ACHN (cell line): ENCODE data around the gene COL20A1.
"Not testable (repeated sequence)": the region's sequence is repeated elsewhere in the genome, so short reads cannot be mapped to it uniquely, and the experiment has no call there.

Experiments used
- DNase-seq: peaks from one replicate; pipeline ENCODE4 v3.0.0-alpha.2; 2015
- in situ Hi-C: cut with HindIII; loops from 2 replicates; pipeline ENCODE4 v1.10.0; 2017; ENCODE audit warnings: low sequenced_read_pairs, low pct_ligation_motif_present, low pct_unique_long_range_greater_than_20kb

Gene COL20A1

DNA sequence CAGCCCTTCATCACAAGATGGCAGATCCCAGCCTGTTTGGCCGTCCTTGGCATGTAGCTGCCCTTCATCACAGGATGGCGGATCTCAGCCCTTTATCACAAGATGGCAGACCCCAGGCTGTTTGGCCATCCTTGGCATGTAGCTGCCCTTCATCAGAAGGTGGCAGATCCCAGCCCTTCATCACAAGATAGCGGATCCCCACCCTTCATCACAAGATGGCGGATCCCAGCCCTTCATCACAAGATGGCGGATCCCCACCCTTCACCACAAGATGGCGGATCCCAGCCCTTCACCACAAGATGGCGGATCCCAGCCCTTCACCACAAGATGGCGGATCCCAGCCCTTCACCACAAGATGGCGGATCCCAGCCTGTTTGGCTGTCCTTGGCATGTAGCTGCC lies 42.1 kb downstream of the COL20A1 start:
- in situ Hi-C loops: not testable (repeated sequence)

DNA sequence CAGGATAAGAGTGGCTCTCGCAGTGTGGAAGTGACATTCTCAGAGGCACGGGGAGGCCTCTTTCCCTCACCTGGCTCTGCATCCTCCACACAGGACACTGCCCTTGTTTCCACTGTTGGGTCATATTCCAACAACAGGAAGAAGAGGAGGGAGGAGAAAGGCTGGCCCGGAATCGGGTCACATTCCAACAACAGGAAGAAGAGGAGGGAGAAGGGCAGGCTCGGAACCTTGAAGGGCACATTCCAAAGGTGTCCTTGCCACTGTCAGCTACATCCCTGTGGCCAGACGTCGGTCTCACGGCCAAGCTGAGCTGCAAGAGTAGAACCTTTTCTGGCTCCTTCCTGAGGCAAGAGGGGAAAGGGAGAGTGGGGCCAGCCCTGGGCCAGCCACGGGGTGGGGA lies 42.7 kb downstream of the COL20A1 start:
- DNase-seq: no peak
- in situ Hi-C loops: no loop called here

More for the DNA sequence above, 42.1 kb downstream of the COL20A1 start:
- not testable (repeated sequence) for DNase-seq

DNA sequence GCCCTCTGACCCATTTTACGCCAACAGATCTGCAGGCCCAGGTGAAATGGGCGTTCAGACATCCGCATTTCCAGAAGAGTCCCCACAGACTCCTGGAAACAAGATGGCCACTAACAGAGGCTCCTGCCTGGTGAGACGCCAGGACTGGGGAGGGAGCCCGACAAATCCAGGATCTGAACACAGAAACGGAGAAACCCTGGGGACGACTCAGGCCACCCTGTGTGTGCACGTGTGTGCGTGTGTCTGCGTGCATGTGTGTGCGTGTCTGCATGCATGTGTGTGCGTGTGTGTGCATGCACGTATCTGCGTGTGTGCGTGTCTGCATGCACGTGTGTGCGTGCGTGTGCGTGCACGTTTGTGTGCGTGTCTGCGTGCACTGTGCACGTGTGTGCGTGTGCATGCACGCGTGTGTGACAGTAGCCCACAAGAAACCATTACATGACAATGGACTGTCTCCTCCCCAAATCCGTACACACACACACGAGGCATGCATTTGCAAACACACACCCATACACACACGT lies 43.3 kb downstream of the COL20A1 start:
- in situ Hi-C loops: no loop called here
- DNase-seq: no peak

DNA sequence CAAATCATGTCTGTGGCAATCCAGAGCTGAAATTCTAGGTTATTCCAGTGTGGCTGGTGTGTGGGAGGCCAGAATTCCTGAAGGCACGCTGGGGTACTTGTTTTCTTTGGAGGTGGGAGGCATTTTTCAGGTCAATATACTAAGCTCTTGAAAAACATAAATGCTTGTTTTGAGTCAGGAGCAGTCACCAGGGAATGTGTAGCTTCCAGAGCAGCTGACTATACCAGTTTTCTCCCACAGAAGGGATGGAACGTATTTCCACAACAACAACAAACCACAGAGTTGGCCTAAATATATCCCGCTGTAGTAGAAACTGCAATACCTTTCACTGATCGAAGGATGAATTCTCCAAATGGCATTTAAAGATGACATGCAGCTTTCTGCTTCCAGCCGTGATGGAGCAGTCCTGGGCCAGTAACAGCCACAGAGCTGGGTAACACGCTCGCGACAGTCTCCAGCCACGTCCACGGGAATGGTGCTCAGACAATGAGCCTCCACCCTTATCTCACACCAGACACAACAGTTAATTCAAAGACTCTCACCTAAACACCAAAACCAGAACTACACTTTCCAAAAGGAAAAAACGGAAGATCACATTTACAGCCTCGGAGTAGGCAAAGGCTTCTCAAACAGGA lies 44.9 kb downstream of the COL20A1 start:
- in situ Hi-C loops: no loop called here
- no peak for DNase-seq

DNA sequence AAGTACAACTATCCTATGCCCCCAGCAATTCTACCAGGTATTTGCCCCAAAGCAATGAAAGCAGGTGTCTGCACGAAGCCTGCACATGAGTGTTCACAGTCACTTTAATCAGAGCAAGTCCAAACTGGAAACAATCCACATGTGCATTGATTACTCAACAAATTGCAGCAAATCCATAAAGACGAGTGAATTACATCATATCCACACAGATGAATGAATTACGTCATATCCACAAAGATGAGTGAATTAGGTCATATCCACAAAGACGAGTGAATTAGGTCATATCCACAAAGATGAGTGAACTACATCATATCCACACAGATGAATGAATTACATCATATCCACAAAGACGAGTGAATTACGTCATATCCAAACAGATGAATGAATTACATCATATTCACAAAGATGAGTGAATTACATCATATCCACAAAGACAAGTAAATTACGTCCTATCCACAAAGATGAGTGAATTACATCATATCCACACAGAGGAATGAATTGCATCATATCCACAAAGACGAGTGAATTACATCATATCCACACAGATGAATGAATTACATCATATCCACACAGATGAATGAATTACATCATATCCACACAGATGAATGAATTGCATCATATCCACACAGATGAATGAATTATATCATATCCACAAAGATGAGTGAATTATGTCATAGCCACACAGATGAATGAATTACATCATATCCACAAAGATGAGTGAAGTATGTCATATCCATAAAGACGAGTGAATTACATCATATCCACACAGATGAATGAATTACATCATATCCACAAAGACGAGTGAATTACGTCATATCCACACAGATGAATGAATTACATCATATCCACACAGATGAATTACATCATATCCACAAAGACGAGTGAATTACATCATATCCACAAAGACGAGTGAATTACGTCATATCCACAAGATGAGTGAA lies 46.4 kb downstream of the COL20A1 start:
- DNase-seq, in situ Hi-C loops: not testable (repeated sequence)

DNA sequence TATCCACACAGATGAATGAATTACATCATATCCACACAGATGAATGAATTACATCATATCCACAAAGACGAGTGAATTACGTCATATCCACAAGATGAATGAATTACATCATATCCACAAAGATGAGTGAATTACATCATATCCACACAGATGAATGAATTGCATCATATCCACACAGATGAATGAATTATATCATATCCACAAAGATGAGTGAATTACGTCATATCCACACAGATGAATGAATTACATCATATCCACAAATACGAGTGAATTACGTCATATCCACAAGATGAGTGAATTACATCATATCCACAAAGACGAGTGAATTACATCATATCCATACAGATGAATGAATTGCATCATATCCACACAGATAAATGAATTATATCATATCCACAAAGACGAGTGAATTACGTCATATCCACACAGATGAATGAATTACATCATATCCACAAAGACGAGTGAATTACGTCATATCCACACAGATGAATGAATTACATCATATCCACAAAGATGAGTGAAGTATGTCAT lies 47.2 kb downstream of the COL20A1 start:
- DNase-seq, in situ Hi-C loops: not testable (repeated sequence)

DNA sequence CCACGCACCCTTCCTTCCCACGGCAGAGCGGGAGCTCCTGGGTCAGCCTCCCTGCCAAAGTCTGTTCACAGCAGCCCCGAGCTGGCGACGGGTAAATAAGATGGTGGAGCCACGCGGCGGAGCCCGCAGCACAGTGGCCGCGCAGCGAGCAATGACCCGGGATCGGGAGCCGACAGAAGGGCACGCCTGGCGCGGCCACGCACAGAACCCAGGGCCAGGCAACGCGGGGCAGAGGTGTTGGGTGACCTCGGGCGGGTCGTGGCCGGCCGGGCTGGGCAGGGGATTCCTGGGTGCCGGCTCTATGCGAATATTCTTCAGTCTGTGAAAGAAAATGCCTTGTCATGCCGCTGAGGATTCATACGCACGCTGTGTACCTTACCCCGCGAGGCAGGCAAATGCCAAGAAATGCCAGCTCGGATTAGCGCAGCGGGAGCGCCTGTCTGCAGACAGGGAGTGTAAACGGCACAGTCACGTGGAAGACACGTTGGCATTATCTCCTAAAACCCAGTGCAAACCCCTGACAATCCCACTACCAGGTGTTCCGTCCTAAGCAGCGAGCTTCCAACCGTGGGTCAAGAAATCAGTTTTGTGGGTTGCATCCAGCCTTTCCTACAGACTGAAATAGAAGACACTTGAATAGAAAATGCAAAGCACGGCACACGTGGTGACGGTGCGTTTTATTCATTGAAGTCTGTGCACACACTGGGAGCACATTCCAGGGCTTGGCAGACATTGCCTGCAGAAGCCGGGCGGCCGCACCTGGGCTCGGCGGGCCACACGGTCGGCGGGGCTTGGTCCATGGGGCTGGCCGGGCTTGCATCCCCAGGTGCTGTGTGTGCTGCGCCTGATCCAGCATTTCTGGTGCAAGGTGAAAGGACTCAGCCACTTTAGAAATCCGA lies 49.8 kb downstream of the COL20A1 start:
- in situ Hi-C loops: no loop called here
- no peak for DNase-seq

DNA sequence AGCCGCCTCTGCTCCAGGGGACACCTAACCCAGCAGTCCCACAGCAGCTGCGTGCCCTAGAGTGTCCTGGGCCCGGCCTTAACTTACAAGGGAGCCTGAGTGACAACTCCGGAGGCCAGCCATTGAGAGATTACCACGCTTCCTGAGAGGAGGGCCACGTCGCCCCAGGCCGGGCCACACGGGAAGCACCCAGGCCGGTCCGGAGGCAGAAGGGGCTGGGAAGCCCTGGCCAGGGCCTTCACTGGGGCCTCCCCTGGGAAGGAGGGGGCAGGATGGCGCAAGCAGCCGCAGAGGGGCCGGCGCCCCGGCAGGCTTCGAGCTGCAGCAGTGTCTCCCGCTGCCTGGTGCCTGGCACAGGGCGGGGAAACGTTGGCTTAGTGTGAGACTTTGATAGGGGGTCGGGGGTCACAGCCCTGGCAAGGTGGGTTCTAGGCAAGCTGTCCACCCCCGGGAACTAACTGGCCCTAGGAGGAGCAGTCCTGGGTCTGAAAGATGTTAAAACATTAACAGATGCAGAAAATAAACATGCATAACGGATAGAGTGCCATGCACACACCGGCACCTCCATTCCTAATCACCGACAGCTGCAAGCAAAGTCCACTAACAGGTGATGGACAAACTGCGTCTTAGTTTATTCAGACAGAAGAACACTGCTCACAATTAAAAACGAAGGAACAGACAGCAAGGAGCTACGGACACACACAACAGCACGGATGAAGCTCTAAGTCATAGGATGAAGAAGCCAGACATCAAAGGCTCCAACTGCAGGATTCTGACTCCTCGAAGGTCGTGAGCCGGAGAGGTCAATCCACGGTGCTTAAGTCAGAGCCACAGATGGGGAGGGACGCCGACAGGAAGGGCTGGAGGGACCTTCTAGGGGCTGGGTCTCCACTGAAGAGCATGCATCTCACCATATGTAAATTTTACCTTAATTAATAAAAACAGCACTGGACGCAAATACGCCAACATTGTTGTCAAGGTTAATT lies 50.8 kb downstream of the COL20A1 start:
- in situ Hi-C loops: no loop called here
- DNase-seq: no peak

DNA sequence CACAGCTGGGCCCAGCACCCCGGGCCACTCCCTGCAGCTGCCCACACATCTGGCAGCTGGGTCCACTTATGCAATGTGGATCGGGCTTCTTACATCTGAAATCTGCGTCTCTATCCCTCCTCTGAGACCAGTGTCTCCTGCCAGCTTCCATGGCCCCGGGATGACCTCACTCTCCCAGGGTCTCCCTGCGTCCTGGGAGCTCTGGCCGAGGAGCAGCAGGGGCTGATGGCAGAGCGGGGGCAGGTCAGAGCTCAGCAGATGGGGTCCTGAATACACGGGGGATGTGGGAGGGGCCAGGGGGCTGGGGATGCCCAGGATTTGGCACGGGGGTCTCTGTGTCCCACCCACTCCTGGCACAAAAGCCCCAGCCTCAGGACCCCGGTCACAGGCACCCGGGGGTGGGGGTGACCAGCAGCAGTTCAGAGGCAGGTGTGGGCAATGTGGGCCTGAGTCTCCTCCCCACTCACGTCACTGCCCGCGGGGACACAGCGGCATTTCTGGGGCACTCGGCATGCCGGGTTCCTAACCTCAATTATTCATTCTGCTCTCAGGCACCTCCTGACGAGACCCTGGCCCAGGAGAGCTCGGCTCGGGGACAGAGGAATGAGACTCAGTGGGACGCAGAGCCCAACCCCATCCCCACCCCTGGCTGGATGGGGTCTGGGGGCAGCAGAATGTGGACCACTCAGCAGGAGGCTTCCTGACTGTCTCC lies 51.8 kb downstream of the COL20A1 start:
- in situ Hi-C loops: no loop called here
- DNase-seq: no peak

DNA sequence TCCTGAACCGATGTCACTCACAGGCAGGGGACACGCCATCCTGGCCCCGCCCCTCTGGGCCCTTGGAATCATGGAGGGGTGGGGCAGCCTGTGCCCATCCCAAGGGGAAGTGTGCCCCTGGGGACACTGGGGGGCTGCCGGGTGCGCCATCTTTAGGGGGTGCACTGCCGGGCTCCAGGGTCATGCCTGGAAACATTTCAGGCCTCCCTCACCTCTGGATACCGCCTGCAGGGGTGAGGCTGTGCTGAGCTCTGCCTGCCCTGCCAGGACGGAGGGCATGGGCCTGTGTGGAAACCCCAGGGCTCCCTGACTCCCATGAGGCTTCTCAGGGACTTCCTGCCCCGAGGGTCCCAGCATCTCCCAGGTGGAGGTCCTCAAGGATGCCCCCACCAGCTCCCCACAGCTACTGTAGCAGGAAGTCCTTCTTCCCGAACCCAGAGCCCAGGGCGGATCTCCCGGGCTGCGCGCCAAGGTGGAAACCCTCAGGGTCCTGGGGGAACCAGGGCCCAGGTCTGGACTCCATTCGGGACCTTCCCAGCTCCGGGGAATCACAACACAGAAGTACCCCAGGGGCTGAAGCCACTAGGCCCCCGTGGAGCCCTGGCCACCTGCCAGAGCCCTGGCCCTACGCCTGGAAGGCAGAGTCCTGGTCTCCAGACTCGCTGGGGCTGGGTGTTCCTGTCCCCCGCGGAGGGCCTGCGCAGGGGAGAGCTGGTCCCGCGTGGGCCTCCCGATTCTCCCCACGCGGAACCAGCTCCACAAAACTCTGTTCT lies 52.5 kb downstream of the COL20A1 start:
- in situ Hi-C loops: no loop called here
- DNase-seq: no peak

DNA sequence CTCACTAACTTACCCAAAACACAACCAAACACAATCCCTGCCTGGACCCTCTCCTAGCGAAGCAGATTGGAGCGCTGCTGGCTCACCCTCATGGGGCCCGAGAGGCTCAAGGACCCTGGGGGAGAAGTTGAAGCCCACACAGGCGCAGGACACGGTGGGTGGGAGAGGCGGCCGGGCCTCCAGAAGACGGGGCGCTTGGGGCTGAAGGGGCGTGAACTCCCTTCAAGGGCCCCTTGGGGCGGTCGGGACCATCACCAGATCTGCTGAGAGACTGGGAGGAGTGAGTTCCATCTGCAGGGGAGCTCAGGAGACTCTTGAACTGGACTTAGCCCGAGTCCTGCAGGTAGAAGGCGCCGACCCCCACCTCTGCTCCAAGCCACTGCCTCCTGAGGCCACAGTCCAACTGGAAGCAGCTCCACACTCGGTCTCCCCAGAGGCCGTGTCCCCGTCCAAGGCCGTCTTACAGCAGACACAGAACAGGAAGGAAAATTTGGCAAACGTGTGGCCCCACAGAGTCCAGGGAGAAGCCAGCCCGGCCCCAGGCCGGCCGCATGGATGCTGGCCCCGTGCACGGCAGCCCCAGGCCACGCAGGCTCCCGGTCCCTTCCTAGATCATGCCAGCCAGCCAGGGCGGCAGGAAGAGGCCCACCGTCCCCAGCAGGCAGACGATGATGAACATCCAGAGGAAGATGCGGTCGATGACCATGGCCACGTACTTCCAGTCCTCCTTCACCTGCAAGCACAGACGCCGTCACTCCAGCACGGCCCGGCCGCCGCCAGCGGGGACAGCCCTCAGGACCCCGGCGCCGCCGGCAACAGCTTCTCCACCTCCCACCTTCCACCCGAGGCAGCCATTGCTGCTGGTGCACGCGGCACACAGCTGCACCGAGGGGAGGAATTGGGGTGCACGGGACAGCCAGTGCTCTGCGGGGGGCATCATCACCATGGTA lies 53.4 kb downstream of the COL20A1 start:
- DNase-seq: no peak
- in situ Hi-C loops: no loop called here

DNA sequence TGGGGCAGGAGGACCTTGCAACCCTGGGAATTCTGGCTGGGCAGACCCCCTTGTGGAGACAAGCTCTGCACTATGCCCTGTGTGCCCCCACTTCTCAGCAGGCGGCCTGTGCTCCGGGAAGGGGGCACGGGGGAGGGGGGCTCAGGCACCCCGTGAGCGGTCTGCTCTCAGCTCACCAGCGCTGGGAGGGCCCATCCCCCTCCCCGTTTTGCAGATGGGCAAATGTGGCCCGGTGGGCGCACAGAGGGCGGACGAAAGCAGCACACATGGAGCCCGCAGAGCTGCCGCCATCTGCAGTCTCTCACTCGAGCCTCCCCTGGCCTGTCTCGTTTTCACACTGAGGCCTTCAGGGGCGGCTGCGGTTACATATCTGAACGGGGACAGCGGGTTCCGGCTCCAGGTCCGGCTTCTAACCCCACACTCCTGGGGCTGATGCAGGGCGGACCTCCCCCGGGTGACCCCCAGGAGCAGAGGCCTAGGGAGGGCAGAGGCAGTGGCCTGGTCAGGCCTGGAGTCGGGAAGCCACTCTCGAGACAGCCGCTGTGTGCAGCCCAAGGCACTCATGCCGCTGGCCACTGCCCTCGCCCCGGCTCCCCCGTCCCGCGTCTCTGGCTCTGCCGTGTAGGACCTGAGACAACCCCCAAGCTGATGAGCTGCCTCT lies 54.2 kb downstream of the COL20A1 start:
- no peak for DNase-seq
- in situ Hi-C loops: no loop called here

DNA sequence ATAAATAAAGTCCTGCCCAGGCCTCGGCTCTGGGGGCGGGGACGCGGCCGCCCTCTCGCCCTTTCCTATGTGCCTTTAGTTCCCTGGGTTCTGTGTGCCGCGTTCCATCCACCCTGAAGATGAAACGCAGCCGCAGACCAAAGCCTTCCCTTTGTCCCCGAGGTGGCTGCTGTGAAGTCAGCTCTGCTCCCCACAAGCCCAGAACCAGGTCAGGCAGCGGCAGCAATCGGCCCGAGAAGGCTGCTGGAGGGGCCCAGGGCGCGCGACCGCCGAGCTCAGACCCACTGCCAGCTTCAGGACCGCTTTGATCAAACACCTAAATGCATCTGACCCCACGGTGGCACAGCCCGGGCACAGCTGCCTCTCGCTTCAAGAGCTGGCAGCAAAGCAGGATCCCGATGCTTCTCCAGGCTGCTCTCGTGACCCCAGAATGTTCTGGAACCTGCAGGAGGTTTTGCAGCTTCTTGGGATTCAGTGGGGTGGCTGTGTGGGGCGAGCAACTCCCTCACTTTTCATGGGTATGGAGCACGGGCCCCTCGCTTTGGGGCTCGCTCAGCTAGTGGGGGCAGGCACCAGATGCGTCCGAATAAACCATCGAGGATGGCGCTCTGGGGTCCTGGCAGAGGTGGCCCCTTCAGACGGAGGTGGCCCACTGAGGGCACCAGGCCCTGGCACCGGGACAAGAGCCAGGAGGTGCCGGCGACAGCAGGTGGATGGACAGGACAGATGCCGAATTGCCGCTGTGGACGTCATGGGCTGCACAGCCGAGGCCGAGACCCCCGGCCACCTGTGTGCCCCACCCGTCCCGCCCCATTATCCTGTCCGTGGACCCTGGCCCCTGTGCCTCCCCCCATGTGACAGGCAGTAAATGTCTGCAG lies 55.2 kb downstream of the COL20A1 start:
- in situ Hi-C loops: no loop called here
- no peak for DNase-seq
